Measurements from ENCODE around the gene CCDC183.
"Not testable (repeated sequence)": the region's sequence is repeated elsewhere in the genome, so short reads cannot be mapped to it uniquely, and the experiment has no call there.

CCDC183 gene

GRCh38 chr9:136835162-136835931 lies 39.2 kb downstream of the CCDC183 start:
- in situ Hi-C loops (cut with MboI; ENCODE audit: low sequenced_read_pairs): no loop called here

- in situ Hi-C loops (cut with MboI; ENCODE audit: low sequenced_read_pairs): no loop called here
Observed at GRCh38 chr9:136835932-136836904, 40.1 kb downstream of the CCDC183 start.

DNA sequence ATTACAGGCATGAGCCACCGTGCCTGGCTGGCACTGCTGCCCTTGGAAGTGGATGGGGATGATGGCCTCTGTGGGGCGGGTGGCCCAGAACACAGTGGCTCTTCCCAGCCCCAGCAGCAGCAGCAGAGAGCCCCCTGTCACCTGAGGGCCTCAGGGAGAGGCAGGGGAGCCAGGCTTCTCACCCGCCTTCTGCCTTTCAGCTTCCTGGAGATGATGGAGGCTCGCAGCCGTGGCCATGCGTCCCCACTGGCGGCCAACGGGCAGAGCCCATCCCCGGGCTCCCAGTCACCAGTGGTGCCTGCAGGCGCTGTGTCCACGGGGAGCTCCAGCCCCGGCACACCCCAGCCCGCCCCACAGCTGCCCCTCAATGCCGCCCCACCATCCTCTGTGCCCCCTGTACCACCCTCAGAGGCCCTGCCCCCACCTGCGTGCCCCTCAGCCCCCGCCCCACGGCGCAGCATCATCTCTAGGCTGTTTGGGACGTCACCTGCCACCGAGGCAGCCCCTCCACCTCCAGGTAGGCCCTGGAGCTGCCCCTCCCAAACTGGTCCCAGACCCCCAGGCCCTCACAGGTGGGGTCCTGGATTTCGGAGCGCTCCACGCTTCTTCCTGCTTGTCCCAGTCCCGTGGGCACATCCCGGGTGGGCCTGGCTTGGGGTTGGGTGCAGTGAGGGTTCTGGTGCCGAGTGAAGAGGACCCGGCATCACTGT lies 41.2 kb downstream of the CCDC183 start:
- in situ Hi-C loops (cut with MboI; ENCODE audit: low sequenced_read_pairs): no loop called here

GRCh38 chr9:136837856-136838277 lies 41.7 kb downstream of the CCDC183 start:
- in situ Hi-C loops (cut with MboI; ENCODE audit: low sequenced_read_pairs): not testable (repeated sequence)

DNA sequence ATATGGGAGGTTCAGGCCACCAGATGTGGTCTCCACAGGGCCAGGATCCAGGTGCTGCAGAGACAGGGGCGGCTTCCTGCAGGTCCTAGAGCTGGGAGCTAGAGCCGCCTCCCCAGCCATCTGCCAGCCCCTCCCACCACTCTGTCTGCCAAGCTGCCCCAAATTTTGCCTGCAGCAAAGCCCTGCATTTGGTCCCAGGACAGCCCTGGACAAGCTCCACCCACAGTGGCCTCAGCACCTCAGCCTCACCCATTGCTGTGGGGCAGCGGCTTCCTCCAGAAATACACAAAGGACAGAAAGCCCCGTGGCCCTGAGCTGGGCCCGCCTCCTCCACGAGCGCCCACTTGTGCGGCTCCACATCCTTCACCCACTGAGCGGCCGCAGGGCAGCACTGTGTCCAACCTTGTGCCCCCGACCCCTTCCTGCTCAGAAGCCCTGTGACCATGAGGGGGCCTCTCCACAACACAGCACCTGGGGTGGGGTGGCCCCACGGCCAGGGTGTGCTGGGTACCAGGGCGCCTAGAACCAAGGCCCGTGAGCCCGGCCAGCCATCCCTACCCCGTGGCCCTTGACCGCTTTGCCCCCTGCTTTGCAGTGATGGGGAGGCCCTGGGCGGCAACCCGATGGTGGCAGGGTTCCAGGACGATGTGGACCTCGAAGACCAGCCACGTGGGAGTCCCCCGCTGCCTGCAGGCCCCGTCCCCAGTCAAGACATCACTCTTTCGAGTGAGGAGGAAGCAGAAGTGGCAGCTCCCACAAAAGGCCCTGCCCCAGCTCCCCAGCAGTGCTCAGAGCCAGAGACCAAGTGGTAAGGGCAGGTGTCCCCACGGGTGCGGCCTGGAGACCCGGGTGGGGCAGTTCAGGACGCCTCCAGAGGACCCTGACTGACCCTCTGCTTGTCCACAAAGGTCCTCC lies 42.4 kb downstream of the CCDC183 start:
- in situ Hi-C loops (cut with MboI; ENCODE audit: low sequenced_read_pairs): no loop called here

GRCh38 chr9:136839229-136840139 lies 43.3 kb downstream of the CCDC183 start:
- in situ Hi-C loops (cut with MboI; ENCODE audit: low sequenced_read_pairs): no loop called here

GRCh38 chr9:136840140-136840876 lies 44.2 kb downstream of the CCDC183 start:
- in situ Hi-C loops (cut with MboI; ENCODE audit: low sequenced_read_pairs): no loop called here

GRCh38 chr9:136840877-136841645 lies 44.9 kb downstream of the CCDC183 start:
- in situ Hi-C loops (cut with MboI; ENCODE audit: low sequenced_read_pairs): no loop called here

DNA sequence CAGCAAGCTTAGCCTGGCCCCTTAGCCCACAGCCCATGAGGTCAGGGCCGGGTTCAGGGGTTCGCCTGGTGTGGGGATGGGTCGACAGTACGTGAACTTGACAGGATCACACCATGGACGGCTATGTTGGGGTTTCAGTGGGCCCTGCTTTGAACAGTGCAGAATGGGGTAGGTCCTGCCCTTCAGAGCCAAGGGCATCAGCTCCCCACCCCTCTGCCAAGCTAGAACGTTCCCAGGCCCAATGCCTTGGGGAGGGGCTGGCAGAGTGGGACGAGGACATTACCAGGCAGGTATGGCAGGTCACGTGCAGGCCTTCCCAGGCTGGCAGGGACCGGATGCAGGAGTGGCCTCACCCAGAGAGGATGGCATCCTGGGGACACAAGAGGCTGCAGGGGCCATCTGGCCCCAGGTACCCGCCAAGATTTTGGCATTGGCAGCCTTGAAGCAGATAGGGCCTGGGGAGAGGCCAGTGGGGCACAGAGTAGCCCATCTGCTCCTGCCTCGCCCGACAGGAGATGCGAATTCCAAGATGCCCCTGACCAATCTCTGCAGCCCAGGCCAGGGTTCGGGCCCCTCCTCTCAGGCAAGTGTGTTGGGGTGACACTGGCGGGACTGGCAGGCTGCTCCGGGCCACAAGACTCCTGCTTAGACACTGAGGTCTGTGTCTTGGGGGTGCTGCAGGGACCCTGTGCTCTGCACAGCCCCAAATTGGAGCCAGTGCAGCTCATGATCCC lies 45.7 kb downstream of the CCDC183 start:
- in situ Hi-C loops (cut with MboI; ENCODE audit: low sequenced_read_pairs): not testable (repeated sequence)

GRCh38 chr9:136842380-136842948 lies 46.3 kb downstream of the CCDC183 start, which contains the start of gene AJM1:
TSS of gene AJM1 (plus strand) at chr9:136842478. CDS start at chr9:136844415, 1,937 bp downstream.
- in situ Hi-C loops (cut with MboI; ENCODE audit: low sequenced_read_pairs): not testable (repeated sequence)

- in situ Hi-C loops (cut with MboI; ENCODE audit: low sequenced_read_pairs): not testable (repeated sequence)
Observed at GRCh38 chr9:136843159-136843800, 47.1 kb downstream of the CCDC183 start.

GRCh38 chr9:136843801-136844740 lies 47.9 kb downstream of the CCDC183 start:
- in situ Hi-C loops (cut with MboI; ENCODE audit: low sequenced_read_pairs): not testable (repeated sequence)

- in situ Hi-C loops (cut with MboI; ENCODE audit: low sequenced_read_pairs): no loop called here
Observed at GRCh38 chr9:136844761-136845464, 48.8 kb downstream of the CCDC183 start.
